ENCODE measurements around the gene ST3GAL3.

ST3GAL3 gene

GRCh38 chr1:43975249-43975961 is 268.1 kb downstream of the ST3GAL3 start:
- Histone ChIP-seq H2BK120ac (ENCODE audit: insufficient read depth, low read length, poor library complexity) (peak overlapping the region; percentile 57), H3K14ac (ENCODE audit: low read length) (peak overlapping the region; percentile 88), H3K18ac (ENCODE audit: low read length) (peak overlapping the region; percentile 90), H2AFZ (ENCODE audit: insufficient read depth, low read length, poor library complexity) (peak overlapping the region; percentile 56), H4K8ac (ENCODE audit: low read depth, low read length) (peak overlapping the region; percentile 94), H3K4me2 (ENCODE audit: low read length) (peak overlapping the region; percentile 97), H4K12ac (ENCODE audit: low read depth, low read length) (peak overlapping the region; percentile 89), H3K4ac (ENCODE audit: low read depth, low read length) (peak overlapping the region; percentile 41), H2BK12ac (ENCODE audit: low read length) (no peak overlapping the region), H3K9ac (ENCODE audit: low read length) (peak overlapping the region; percentile 89), H3K79me2 (ENCODE audit: control insufficient read depth, insufficient read depth, low read length, poor library complexity) (peaks cover 18% of the 10 kb centered on the region), H4K91ac (ENCODE audit: low read depth, low read length) (peak overlapping the region; percentile 69), H3K4me1 (ENCODE audit: control insufficient read depth in 1 of 2, insufficient read depth in 2 of 2, low read length in 2 of 2) (peaks cover 15 to 24% of the 10 kb centered on the region in 2 experiments), H3K4me3 (ENCODE audit: low read depth, low read length) (peak overlapping the region; percentile 98), H2AK5ac (ENCODE audit: low read length) (peak overlapping the region; percentile 33), H3K36me3 (ENCODE audit: control insufficient read depth in 1 of 2, insufficient read depth in 2 of 2, low read length in 2 of 2) (peaks cover 26 to 28% of the 10 kb centered on the region in 2 experiments), H3K79me1 (ENCODE audit: low read length) (peaks cover 17% of the 10 kb centered on the region), H3K9me3 (ENCODE audit: insufficient read depth, low read depth, low read length) (no peaks in the 10 kb centered on the region), H3K27ac (ENCODE audit: low read depth, low read length) (peak overlapping the region; percentile 60), H3K23ac (ENCODE audit: low read length) (no peak overlapping the region), H3K27me3 (ENCODE audit: insufficient read depth, low read length) (no peaks in the 10 kb centered on the region), H2BK5ac (ENCODE audit: low read depth, low read length, poor library complexity) (peak overlapping the region; percentile 68)
- WGBS (ENCODE audit: extremely low coverage, insufficient coverage, insufficient read length): no CpG with 5 or more reads among the region's 34 CpGs
- DNase-seq: peak in 1 of 2 donors; percentile 42

- no peak overlapping the region for H2BK120ac ChIP-seq (ENCODE audit: insufficient read depth, low read length, poor library complexity)
- no peaks in the 10 kb centered on the region for H3K27me3 ChIP-seq (ENCODE audit: insufficient read depth, low read length)
Measured at GRCh38 chr1:43976045-43976444, 268.7 kb downstream of the ST3GAL3 start.

GRCh38 chr1:43976890-43977289 is 269.6 kb downstream of the ST3GAL3 start:
- H3K14ac ChIP-seq (ENCODE audit: low read length): no peak overlapping the region
- H3K4ac ChIP-seq (ENCODE audit: low read depth, low read length): no peak overlapping the region
- H4K91ac ChIP-seq (ENCODE audit: low read depth, low read length): no peak overlapping the region
- no peak overlapping the region for H3K18ac ChIP-seq (ENCODE audit: low read length)
- no peak overlapping the region for H4K8ac ChIP-seq (ENCODE audit: low read depth, low read length)
- no peak overlapping the region for H2AFZ ChIP-seq (ENCODE audit: insufficient read depth, low read length, poor library complexity)
- DNase-seq: no peak
- no peak overlapping the region for H2BK120ac ChIP-seq (ENCODE audit: insufficient read depth, low read length, poor library complexity)
- H2BK12ac ChIP-seq (ENCODE audit: low read length): no peak overlapping the region
- no peak overlapping the region for H3K27ac ChIP-seq (ENCODE audit: low read depth, low read length)
- H3K4me1 ChIP-seq (ENCODE audit: control insufficient read depth in 1 of 2, insufficient read depth in 2 of 2, low read length in 2 of 2): peaks cover 16 to 22% of the 10 kb centered on the region in 2 experiments
- H3K27me3 ChIP-seq (ENCODE audit: insufficient read depth, low read length): no peaks in the 10 kb centered on the region
- peaks cover 17% of the 10 kb centered on the region for H3K79me1 ChIP-seq (ENCODE audit: low read length)
- H2AK5ac ChIP-seq (ENCODE audit: low read length): no peak overlapping the region
- no peak overlapping the region for H3K9ac ChIP-seq (ENCODE audit: low read length)
- no CpG with 5 or more reads among the region's 8 CpGs for WGBS (ENCODE audit: extremely low coverage, insufficient coverage, insufficient read length)
- H3K4me2 ChIP-seq (ENCODE audit: low read length): no peak overlapping the region
- H3K23ac ChIP-seq (ENCODE audit: low read length): no peak overlapping the region
- no peak overlapping the region for H2BK5ac ChIP-seq (ENCODE audit: low read depth, low read length, poor library complexity)
- H3K36me3 ChIP-seq (ENCODE audit: control insufficient read depth in 1 of 2, insufficient read depth in 2 of 2, low read length in 2 of 2): peaks cover 35 to 38% of the 10 kb centered on the region in 2 experiments
- H3K9me3 ChIP-seq (ENCODE audit: insufficient read depth, low read depth, low read length): no peaks in the 10 kb centered on the region
- peaks cover 18% of the 10 kb centered on the region for H3K79me2 ChIP-seq (ENCODE audit: control insufficient read depth, insufficient read depth, low read length, poor library complexity)
- no peak overlapping the region for H4K12ac ChIP-seq (ENCODE audit: low read depth, low read length)
- peak overlapping the region; percentile 6 for H3K4me3 ChIP-seq (ENCODE audit: low read depth, low read length)

More at GRCh38 chr1:43976045-43976444, 268.7 kb downstream of the ST3GAL3 start:
- Histone ChIP-seq H3K23ac (ENCODE audit: low read length) (no peak overlapping the region), H3K4me3 (ENCODE audit: low read depth, low read length) (no peak overlapping the region), H3K4me1 (ENCODE audit: control insufficient read depth in 1 of 2, insufficient read depth in 2 of 2, low read length in 2 of 2) (peaks cover 16 to 22% of the 10 kb centered on the region in 2 experiments), H4K91ac (ENCODE audit: low read depth, low read length) (no peak overlapping the region), H2BK5ac (ENCODE audit: low read depth, low read length, poor library complexity) (no peak overlapping the region), H3K4me2 (ENCODE audit: low read length) (peak overlapping the region; percentile 97), H2BK12ac (ENCODE audit: low read length) (no peak overlapping the region), H2AK5ac (ENCODE audit: low read length) (no peak overlapping the region), H3K79me2 (ENCODE audit: control insufficient read depth, insufficient read depth, low read length, poor library complexity) (peaks cover 18% of the 10 kb centered on the region), H3K36me3 (ENCODE audit: control insufficient read depth in 1 of 2, insufficient read depth in 2 of 2, low read length in 2 of 2) (peaks cover 28 to 29% of the 10 kb centered on the region in 2 experiments), H3K18ac (ENCODE audit: low read length) (peak overlapping the region; percentile 33), H4K12ac (ENCODE audit: low read depth, low read length) (peak overlapping the region; percentile 19), H3K14ac (ENCODE audit: low read length) (no peak overlapping the region), H3K9ac (ENCODE audit: low read length) (peak overlapping the region; percentile 89), H3K27ac (ENCODE audit: low read depth, low read length) (no peak overlapping the region), H3K79me1 (ENCODE audit: low read length) (peaks cover 17% of the 10 kb centered on the region), H3K9me3 (ENCODE audit: insufficient read depth, low read depth, low read length) (no peaks in the 10 kb centered on the region), H3K4ac (ENCODE audit: low read depth, low read length) (peak overlapping the region; percentile 41), H2AFZ (ENCODE audit: insufficient read depth, low read length, poor library complexity) (no peak overlapping the region), H4K8ac (ENCODE audit: low read depth, low read length) (no peak overlapping the region)
- DNase-seq: no peak
- WGBS (ENCODE audit: extremely low coverage, insufficient coverage, insufficient read length): no CpG with 5 or more reads among the region's 4 CpGs

- DNase-seq: no peak
- Histone ChIP-seq H3K4me3 (ENCODE audit: low read depth, low read length) (no peak overlapping the region), H3K79me1 (ENCODE audit: low read length) (peaks cover 17% of the 10 kb centered on the region), H3K4me1 (ENCODE audit: control insufficient read depth in 1 of 2, insufficient read depth in 2 of 2, low read length in 2 of 2) (peaks cover 16 to 22% of the 10 kb centered on the region in 2 experiments), H2AFZ (ENCODE audit: insufficient read depth, low read length, poor library complexity) (no peak overlapping the region), H4K8ac (ENCODE audit: low read depth, low read length) (no peak overlapping the region), H3K4ac (ENCODE audit: low read depth, low read length) (no peak overlapping the region), H4K12ac (ENCODE audit: low read depth, low read length) (no peak overlapping the region), H3K36me3 (ENCODE audit: control insufficient read depth in 1 of 2, insufficient read depth in 2 of 2, low read length in 2 of 2) (peaks cover 34% of the 10 kb centered on the region in 2 experiments), H3K27me3 (ENCODE audit: insufficient read depth, low read length) (no peaks in the 10 kb centered on the region), H3K18ac (ENCODE audit: low read length) (no peak overlapping the region), H2BK120ac (ENCODE audit: insufficient read depth, low read length, poor library complexity) (no peak overlapping the region), H3K9me3 (ENCODE audit: insufficient read depth, low read depth, low read length) (no peaks in the 10 kb centered on the region), H3K27ac (ENCODE audit: low read depth, low read length) (no peak overlapping the region), H3K79me2 (ENCODE audit: control insufficient read depth, insufficient read depth, low read length, poor library complexity) (peaks cover 18% of the 10 kb centered on the region), H2BK5ac (ENCODE audit: low read depth, low read length, poor library complexity) (no peak overlapping the region), H3K14ac (ENCODE audit: low read length) (no peak overlapping the region), H4K91ac (ENCODE audit: low read depth, low read length) (no peak overlapping the region), H3K9ac (ENCODE audit: low read length) (peak overlapping the region; percentile 22), H3K23ac (ENCODE audit: low read length) (no peak overlapping the region), H3K4me2 (ENCODE audit: low read length) (no peak overlapping the region), H2AK5ac (ENCODE audit: low read length) (no peak overlapping the region), H2BK12ac (ENCODE audit: low read length) (no peak overlapping the region)
- WGBS (ENCODE audit: extremely low coverage, insufficient coverage, insufficient read length): no CpG with 5 or more reads among the region's 9 CpGs
Measured at GRCh38 chr1:43977376-43978263, 270.3 kb downstream of the ST3GAL3 start.

Data from trophoblast cell (in vitro differentiated cells and primary cell).